A673 (cell line): ENCODE data around the gene RIPK1. TPM values are rescaled to one million over a fixed set of nuclear protein-coding genes. Genes with fewer than 3 reads are reported as not detected.

Experiments
- BruUV-seq: library from RNA; stranded (reverse); fragments of 400-500 nt; replicated peaks from 2 replicates; lab custom pipeline; 2021; lab: Mats Ljungman, UMichigan
- CTCF ChIA-PET: fragments of 300-600 bp; sonication (Branson Sonifier 250); formaldehyde crosslinking; loops from one replicate; lab custom pipeline; 2022; ENCODE audit warnings: antibody characterized with exemption; lab: Charles Lee
- POLR2A ChIA-PET: fragments of 300-600 bp; sonication (Branson Sonifier 250); formaldehyde crosslinking; loops from one replicate; lab custom pipeline; 2022; ENCODE audit warnings: antibody characterized with exemption; ENCODE audit not compliant: low non-redundant PET; lab: Charles Lee
- DNase-seq: peaks from one replicate; pipeline ENCODE4 v3.0.0-alpha.2; 2015; ENCODE audit warnings: low spot score
- H3K27ac ChIP-seq: fragments of 200-600 bp; sonication (generic); 2 replicates; pipeline ENCODE4 v1.5.1; 2016; ENCODE audit warnings: mixed run types, low read depth, mild to moderate bottlenecking, mixed read lengths, antibody characterized with exemption, low read length; ENCODE audit not compliant: poor library complexity, severe bottlenecking
- H3K27me3 ChIP-seq: fragments of 200-600 bp; sonication (generic); replicated peaks from 2 replicates; pipeline ENCODE4 v1.6.1; 2017; ENCODE audit warnings: mixed run types, low read depth, mild to moderate bottlenecking, mixed read lengths, antibody characterized with exemption, low read length; ENCODE audit not compliant: insufficient read depth, poor library complexity
- H3K36me3 ChIP-seq: fragments of 200-600 bp; sonication (generic); 2 replicates; pipeline ENCODE4 v1.6.1; 2016; ENCODE audit warnings: mixed run types, mild to moderate bottlenecking, mixed read lengths, antibody characterized with exemption, low read length; ENCODE audit not compliant: insufficient read depth, poor library complexity, severe bottlenecking
- H3K4me1 ChIP-seq: fragments of 200-600 bp; sonication (generic); 2 replicates; pipeline ENCODE4 v1.6.1; 2017; ENCODE audit warnings: mixed run types, mild to moderate bottlenecking, mixed read lengths, antibody characterized with exemption, low read length; ENCODE audit not compliant: insufficient read depth, poor library complexity, severe bottlenecking
- H3K4me3 ChIP-seq: fragments of 200-600 bp; sonication (generic); 2 replicates; pipeline ENCODE4 v1.5.1; 2016; ENCODE audit warnings: low read depth, mixed run types, mild to moderate bottlenecking, mixed read lengths, low read length; ENCODE audit not compliant: poor library complexity, severe bottlenecking
- H3K9me3 ChIP-seq: fragments of 200-600 bp; sonication (generic); 2 replicates; pipeline ENCODE4 v1.6.1; 2016; ENCODE audit warnings: mixed run types, low read depth, mild to moderate bottlenecking, mixed read lengths, antibody characterized with exemption, low read length; ENCODE audit not compliant: poor library complexity, severe bottlenecking
- CTCF ChIP-seq: fragments of 300-800, 200-600 bp; sonication (generic); conservative IDR thresholded peaks from 2 replicates; pipeline ENCODE4 v1.5.1; 2017; ENCODE audit warnings: low read depth, mild to moderate bottlenecking, antibody characterized with exemption, low read length, moderate library complexity, mixed read lengths
- EZH2 ChIP-seq: fragments of 200-600 bp; sonication (generic); IDR thresholded peaks from 2 replicates; pipeline ENCODE4 v1.6.1; 2017; ENCODE audit warnings: borderline replicate concordance, low read depth, mild to moderate bottlenecking, mixed read lengths, antibody characterized with exemption, low read length; ENCODE audit not compliant: poor library complexity, severe bottlenecking
- intact Hi-C: fragments of 100-400 bp; cut with micrococcal nuclease; formaldehyde crosslinking; loops from one replicate; pipeline ENCODE4 v1.10.0; 2022; ENCODE audit not compliant: unreplicated experiment
- total RNA-seq: library from RNA; stranded (reverse); gene quantifications from 2 replicates; pipeline ENCODE4 v1.2.3, GENCODE V29; 2021

The RIPK1 gene
- total RNA-seq, 1 experiment from 2014 or later, result 15.0 TPM

- intact Hi-C loops, result no loop called here
- CTCF ChIA-PET, result no interaction called here
These were observed 74.2 kb downstream of the RIPK1 start for GRCh38 chr6:3142536-3142935.

GRCh38 chr6:3143158-3143557, 74.9 kb downstream of the RIPK1 start:
- BruUV-seq, result no TSS peak
- H3K4me3 ChIP-seq, result no peak overlapping the region
- no peak for DNase-seq
- TF ChIP-seq EZH2 (no peak), CTCF (no peak)
- peaks cover 13% of the 10 kb centered on the region for H3K36me3 ChIP-seq
- POLR2A ChIA-PET, result no interaction called here
- H3K9me3 ChIP-seq, result no peaks in the 10 kb centered on the region
- intact Hi-C loops, result no loop called here
- H3K27me3 ChIP-seq, result no peaks in the 10 kb centered on the region
- no peak overlapping the region for H3K27ac ChIP-seq
- peaks cover 5% of the 10 kb centered on the region for H3K4me1 ChIP-seq
- CTCF ChIA-PET, result no interaction called here

More at GRCh38 chr6:3142536-3142935, 74.2 kb downstream of the RIPK1 start:
- no peak overlapping the region for H3K4me3 ChIP-seq
- peaks cover 16% of the 10 kb centered on the region for H3K36me3 ChIP-seq
- no peaks in the 10 kb centered on the region for H3K27me3 ChIP-seq
- POLR2A ChIA-PET, result no interaction called here
- BruUV-seq, result no TSS peak
- DNase-seq, result no peak
- H3K9me3 ChIP-seq, result no peaks in the 10 kb centered on the region
- peaks cover 5% of the 10 kb centered on the region for H3K4me1 ChIP-seq
- no peak for TF ChIP-seq EZH2
- no peak for TF ChIP-seq CTCF
- H3K27ac ChIP-seq, result no peak overlapping the region

GRCh38 chr6:3144571-3144970, 76.3 kb downstream of the RIPK1 start:
- no peak for DNase-seq
- H3K27ac ChIP-seq, result no peak overlapping the region
- POLR2A ChIA-PET, result no interaction called here
- CTCF ChIA-PET, result no interaction called here
- no peak for TF ChIP-seq EZH2
- no peak for TF ChIP-seq CTCF
- H3K9me3 ChIP-seq, result no peaks in the 10 kb centered on the region
- H3K4me3 ChIP-seq, result no peak overlapping the region
- BruUV-seq, result no TSS peak
- no peaks in the 10 kb centered on the region for H3K27me3 ChIP-seq
- intact Hi-C loops, result no loop called here
- H3K4me1 ChIP-seq, result no peaks in the 10 kb centered on the region
- H3K36me3 ChIP-seq, result peaks cover 9% of the 10 kb centered on the region
